Measurements from ENCODE around the gene EXOC6B.
"Not testable (repeated sequence)": the region's sequence is repeated elsewhere in the genome, so short reads cannot be mapped to it uniquely, and the experiment has no call there.

The EXOC6B gene

DNA sequence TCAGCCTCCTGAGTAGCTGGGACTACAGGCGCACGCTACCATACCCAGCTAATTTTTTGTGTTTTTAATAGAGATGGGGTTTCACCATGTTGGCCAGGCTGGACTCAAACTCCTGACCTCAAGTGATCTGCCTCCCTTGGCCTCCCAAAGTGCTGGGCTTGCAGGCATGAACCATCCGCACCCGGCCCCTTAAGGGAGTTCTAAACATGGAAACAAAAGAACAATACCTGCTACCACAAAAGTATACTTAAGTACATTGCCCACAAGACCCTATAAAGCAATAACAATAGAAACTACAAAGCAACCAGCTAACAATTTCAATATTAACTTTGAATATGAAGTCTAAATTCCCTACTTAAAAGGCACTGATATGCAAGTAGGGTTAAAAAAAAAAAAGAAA lies 242.0 kb downstream of the EXOC6B start:
- H3K9ac ChIP-seq (ENCODE audit: low read depth, low read length, poor library complexity); H3K18ac ChIP-seq (ENCODE audit: low read length); H3K27ac ChIP-seq (replicated peaks; ENCODE audit: low read length); H2BK15ac ChIP-seq (ENCODE audit: low read length); H3K27me3 ChIP-seq (ENCODE audit: control insufficient read depth in 3 of 3, insufficient read depth in 3 of 3, low read depth in 1 of 3, low read length in 3 of 3); H3K4me3 ChIP-seq (ENCODE audit: low read length in 2 of 2); H2BK12ac ChIP-seq (ENCODE audit: low read length); H3K4ac ChIP-seq (ENCODE audit: low read length); H3K4me2 ChIP-seq (ENCODE audit: insufficient read depth, low read length, poor library complexity, severe bottlenecking); H3K23ac ChIP-seq (ENCODE audit: low read depth, low read length, poor library complexity); H3K79me1 ChIP-seq (ENCODE audit: low read depth, low read length); H3K4me1 ChIP-seq (ENCODE audit: control insufficient read depth in 2 of 2, insufficient read depth in 1 of 2, low read depth in 1 of 2, low read length in 2 of 2); DNase-seq (ENCODE audit: low spot score); H2AFZ ChIP-seq (ENCODE audit: low read length); H3K9me3 ChIP-seq (replicated peaks in 1 of 2; ENCODE audit: control insufficient read depth in 2 of 2, insufficient read depth in 1 of 2, low read depth in 1 of 2, low read length in 2 of 2); H4K91ac ChIP-seq (ENCODE audit: low read depth, low read length, poor library complexity); H2AK5ac ChIP-seq (ENCODE audit: low read depth, low read length); H2BK5ac ChIP-seq (ENCODE audit: low read length); H3K36me3 ChIP-seq (replicated peaks in 1 of 2; ENCODE audit: control insufficient read depth in 2 of 2, insufficient read depth in 2 of 2, low read length in 2 of 2); H4K8ac ChIP-seq (ENCODE audit: low read depth, low read length); H3K14ac ChIP-seq (ENCODE audit: low read length); H2BK120ac ChIP-seq (ENCODE audit: low read depth, low read length): not testable (repeated sequence)
- no CpG with 5 or more reads among the region's 4 CpGs for WGBS, 2 donors (ENCODE audit: extremely low coverage in 2 of 2, insufficient read length in 2 of 2, insufficient replicate concordance in 1 of 2)

DNA sequence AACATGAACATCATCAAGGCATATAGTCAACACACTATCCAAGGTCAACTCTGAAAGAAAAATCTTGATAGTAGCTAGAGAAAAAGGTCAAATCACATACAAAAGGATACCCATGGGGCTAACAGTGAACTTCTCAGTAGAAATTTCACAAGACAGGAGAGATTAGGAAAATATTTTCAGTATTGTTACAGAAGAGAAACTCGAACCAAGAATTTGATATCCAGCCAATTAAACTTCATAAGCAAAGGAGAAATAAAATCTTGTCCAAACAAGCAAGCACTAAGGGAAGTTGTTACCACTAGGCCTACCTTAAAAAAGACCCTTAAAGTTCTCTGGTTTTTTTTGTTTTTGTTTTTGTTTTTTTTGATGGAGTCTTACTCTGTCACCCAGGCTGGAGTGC lies 242.5 kb downstream of the EXOC6B start:
- no peak overlapping the region for H2BK15ac ChIP-seq (ENCODE audit: low read length)
- H4K8ac ChIP-seq (ENCODE audit: low read depth, low read length) = no peak overlapping the region
- no peak for DNase-seq (ENCODE audit: low spot score)
- H2BK120ac ChIP-seq (ENCODE audit: low read depth, low read length) = no peak overlapping the region
- no peak overlapping the region for H4K91ac ChIP-seq (ENCODE audit: low read depth, low read length, poor library complexity)
- no peak overlapping the region for H3K18ac ChIP-seq (ENCODE audit: low read length)
- no peak overlapping the region for H3K27ac ChIP-seq (replicated peaks; ENCODE audit: low read length)
- no peak overlapping the region for H3K23ac ChIP-seq (ENCODE audit: low read depth, low read length, poor library complexity)
- H2BK12ac ChIP-seq (ENCODE audit: low read length) = no peak overlapping the region
- no peaks in the 10 kb centered on the region for H3K9me3 ChIP-seq (replicated peaks in 1 of 2; ENCODE audit: control insufficient read depth in 2 of 2, insufficient read depth in 1 of 2, low read depth in 1 of 2, low read length in 2 of 2)
- H3K14ac ChIP-seq (ENCODE audit: low read length) = no peak overlapping the region
- H3K4me3 ChIP-seq (ENCODE audit: low read length in 2 of 2) = no peak overlapping the region
- H3K27me3 ChIP-seq (ENCODE audit: control insufficient read depth in 3 of 3, insufficient read depth in 3 of 3, low read depth in 1 of 3, low read length in 3 of 3) = no peaks in the 10 kb centered on the region
- H3K4me1 ChIP-seq (ENCODE audit: control insufficient read depth in 2 of 2, insufficient read depth in 1 of 2, low read depth in 1 of 2, low read length in 2 of 2) = no peaks in the 10 kb centered on the region
- no peaks in the 10 kb centered on the region for H3K79me1 ChIP-seq (ENCODE audit: low read depth, low read length)
- no peaks in the 10 kb centered on the region for H3K36me3 ChIP-seq (replicated peaks in 1 of 2; ENCODE audit: control insufficient read depth in 2 of 2, insufficient read depth in 2 of 2, low read length in 2 of 2)
- H3K4ac ChIP-seq (ENCODE audit: low read length) = no peak overlapping the region
- no peak overlapping the region for H3K4me2 ChIP-seq (ENCODE audit: insufficient read depth, low read length, poor library complexity, severe bottlenecking)
- no peak overlapping the region for H2AFZ ChIP-seq (ENCODE audit: low read length)
- H3K9ac ChIP-seq (ENCODE audit: low read depth, low read length, poor library complexity) = no peak overlapping the region
- no peak overlapping the region for H2AK5ac ChIP-seq (ENCODE audit: low read depth, low read length)
- no CpG with 5 or more reads among the region's 1 CpG for WGBS, 2 donors (ENCODE audit: extremely low coverage in 2 of 2, insufficient read length in 2 of 2, insufficient replicate concordance in 1 of 2)
- no peak overlapping the region for H2BK5ac ChIP-seq (ENCODE audit: low read length)

DNA sequence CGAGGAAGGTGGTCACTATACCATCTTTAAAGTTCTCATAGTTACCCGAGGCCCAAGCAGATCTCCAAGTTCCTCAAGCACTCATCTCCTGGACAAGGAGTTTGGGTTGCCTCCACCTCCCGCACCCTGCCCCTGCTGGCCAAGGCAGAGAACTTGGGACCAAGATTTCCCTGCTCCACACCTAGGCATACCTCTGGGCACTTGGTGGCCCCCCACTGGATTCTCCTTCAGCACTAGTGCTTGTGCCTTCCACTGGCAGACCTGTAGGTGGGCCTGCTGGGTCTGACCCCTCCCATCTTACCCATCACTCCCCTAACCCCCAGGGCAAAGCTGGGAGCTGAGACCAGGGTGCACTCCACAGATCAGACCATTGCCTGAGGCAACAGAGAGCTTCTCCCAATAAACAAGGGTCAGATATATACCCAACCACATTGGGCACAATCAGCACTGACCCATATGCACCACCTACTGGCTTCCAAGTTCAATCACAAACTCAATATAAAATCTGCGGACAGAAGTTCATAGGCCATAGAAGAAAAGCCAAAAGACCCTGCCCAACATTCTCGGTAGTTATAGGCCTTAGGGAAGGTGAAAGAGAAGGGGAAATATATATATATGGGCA lies 244.2 kb downstream of the EXOC6B start:
- WGBS, 2 donors (ENCODE audit: extremely low coverage in 2 of 2, insufficient read length in 2 of 2, insufficient replicate concordance in 1 of 2) = no CpG with 5 or more reads among the region's 5 CpGs
- no peak overlapping the region for H3K9ac ChIP-seq (ENCODE audit: low read depth, low read length, poor library complexity)
- H3K27ac ChIP-seq (replicated peaks; ENCODE audit: low read length) = no peak overlapping the region
- DNase-seq (ENCODE audit: low spot score) = no peak
- no peak overlapping the region for H3K18ac ChIP-seq (ENCODE audit: low read length)
- no peak overlapping the region for H2AK5ac ChIP-seq (ENCODE audit: low read depth, low read length)
- H2BK12ac ChIP-seq (ENCODE audit: low read length) = no peak overlapping the region
- H3K4me1 ChIP-seq (ENCODE audit: control insufficient read depth in 2 of 2, insufficient read depth in 1 of 2, low read depth in 1 of 2, low read length in 2 of 2) = no peaks in the 10 kb centered on the region
- H3K14ac ChIP-seq (ENCODE audit: low read length) = no peak overlapping the region
- no peak overlapping the region for H4K91ac ChIP-seq (ENCODE audit: low read depth, low read length, poor library complexity)
- no peak overlapping the region for H4K8ac ChIP-seq (ENCODE audit: low read depth, low read length)
- H3K36me3 ChIP-seq (replicated peaks in 1 of 2; ENCODE audit: control insufficient read depth in 2 of 2, insufficient read depth in 2 of 2, low read length in 2 of 2) = no peaks in the 10 kb centered on the region
- no peaks in the 10 kb centered on the region for H3K9me3 ChIP-seq (replicated peaks in 1 of 2; ENCODE audit: control insufficient read depth in 2 of 2, insufficient read depth in 1 of 2, low read depth in 1 of 2, low read length in 2 of 2)
- H2AFZ ChIP-seq (ENCODE audit: low read length) = no peak overlapping the region
- no peak overlapping the region for H3K4ac ChIP-seq (ENCODE audit: low read length)
- H3K4me2 ChIP-seq (ENCODE audit: insufficient read depth, low read length, poor library complexity, severe bottlenecking) = no peak overlapping the region
- no peaks in the 10 kb centered on the region for H3K27me3 ChIP-seq (ENCODE audit: control insufficient read depth in 3 of 3, insufficient read depth in 3 of 3, low read depth in 1 of 3, low read length in 3 of 3)
- H2BK15ac ChIP-seq (ENCODE audit: low read length) = no peak overlapping the region
- no peak overlapping the region for H2BK5ac ChIP-seq (ENCODE audit: low read length)
- no peak overlapping the region for H2BK120ac ChIP-seq (ENCODE audit: low read depth, low read length)
- H3K23ac ChIP-seq (ENCODE audit: low read depth, low read length, poor library complexity) = no peak overlapping the region
- no peak overlapping the region for H3K4me3 ChIP-seq (ENCODE audit: low read length in 2 of 2)
- no peaks in the 10 kb centered on the region for H3K79me1 ChIP-seq (ENCODE audit: low read depth, low read length)

DNA sequence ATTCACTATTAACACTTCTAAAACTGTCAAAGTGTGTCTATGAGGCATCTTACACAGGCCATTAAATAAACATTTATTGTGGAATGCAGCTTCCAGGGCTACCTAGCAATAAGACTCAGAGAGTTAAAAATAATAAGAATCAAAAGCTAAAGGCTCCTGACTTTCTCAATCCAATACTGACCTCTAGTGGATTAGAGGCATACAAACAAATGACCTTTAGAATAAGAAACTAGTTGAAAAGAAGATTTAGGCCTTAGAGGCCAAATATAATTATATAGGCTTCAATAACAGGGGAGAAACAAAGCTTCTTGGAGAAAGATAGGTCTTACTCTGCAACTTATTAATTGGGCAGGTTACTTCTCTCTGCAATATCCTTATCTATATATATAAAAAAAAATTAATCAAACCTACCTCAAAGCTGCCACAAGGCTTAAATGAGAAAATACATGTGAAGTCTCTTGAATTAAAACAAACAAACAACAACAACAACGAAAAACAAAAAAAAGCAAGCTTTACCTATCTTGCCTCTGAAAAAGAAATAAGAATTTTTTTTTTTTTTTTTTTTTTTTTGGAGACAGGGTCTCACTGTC lies 246.1 kb downstream of the EXOC6B start:
- no peak overlapping the region for H4K8ac ChIP-seq (ENCODE audit: low read depth, low read length)
- H3K27ac ChIP-seq (replicated peaks; ENCODE audit: low read length) = no peak overlapping the region
- no CpG with 5 or more reads among the region's 1 CpG for WGBS, 2 donors (ENCODE audit: extremely low coverage in 2 of 2, insufficient read length in 2 of 2, insufficient replicate concordance in 1 of 2)
- no peak overlapping the region for H4K91ac ChIP-seq (ENCODE audit: low read depth, low read length, poor library complexity)
- H3K4me3 ChIP-seq (ENCODE audit: low read length in 2 of 2) = no peak overlapping the region
- H3K9ac ChIP-seq (ENCODE audit: low read depth, low read length, poor library complexity) = no peak overlapping the region
- H2AFZ ChIP-seq (ENCODE audit: low read length) = no peak overlapping the region
- H2BK5ac ChIP-seq (ENCODE audit: low read length) = no peak overlapping the region
- no peak overlapping the region for H2BK12ac ChIP-seq (ENCODE audit: low read length)
- DNase-seq (ENCODE audit: low spot score) = peak; percentile 21
- no peak overlapping the region for H2AK5ac ChIP-seq (ENCODE audit: low read depth, low read length)
- H3K18ac ChIP-seq (ENCODE audit: low read length) = no peak overlapping the region
- no peak overlapping the region for H2BK120ac ChIP-seq (ENCODE audit: low read depth, low read length)
- no peaks in the 10 kb centered on the region for H3K27me3 ChIP-seq (ENCODE audit: control insufficient read depth in 3 of 3, insufficient read depth in 3 of 3, low read depth in 1 of 3, low read length in 3 of 3)
- H3K79me1 ChIP-seq (ENCODE audit: low read depth, low read length) = no peaks in the 10 kb centered on the region
- H3K23ac ChIP-seq (ENCODE audit: low read depth, low read length, poor library complexity) = no peak overlapping the region
- H3K4me1 ChIP-seq (ENCODE audit: control insufficient read depth in 2 of 2, insufficient read depth in 1 of 2, low read depth in 1 of 2, low read length in 2 of 2) = no peaks in the 10 kb centered on the region
- H3K14ac ChIP-seq (ENCODE audit: low read length) = no peak overlapping the region
- H2BK15ac ChIP-seq (ENCODE audit: low read length) = no peak overlapping the region
- no peaks in the 10 kb centered on the region for H3K36me3 ChIP-seq (replicated peaks in 1 of 2; ENCODE audit: control insufficient read depth in 2 of 2, insufficient read depth in 2 of 2, low read length in 2 of 2)
- no peaks in the 10 kb centered on the region for H3K9me3 ChIP-seq (replicated peaks in 1 of 2; ENCODE audit: control insufficient read depth in 2 of 2, insufficient read depth in 1 of 2, low read depth in 1 of 2, low read length in 2 of 2)
- no peak overlapping the region for H3K4ac ChIP-seq (ENCODE audit: low read length)
- H3K4me2 ChIP-seq (ENCODE audit: insufficient read depth, low read length, poor library complexity, severe bottlenecking) = no peak overlapping the region

Data from neuronal stem cell (in vitro differentiated cells).